Epidermal melanocyte (primary cell): ENCODE measurements around the gene WNT3A.
"Not testable (repeated sequence)": the region's sequence is repeated elsewhere in the genome, so short reads cannot be mapped to it uniquely, and the experiment has no call there.

Experiments
- DNase-seq: peaks from one replicate; pipeline ENCODE4 v3.0.0; 2011; ENCODE audit warnings: low spot score; ENCODE audit not compliant: insufficient read length

The WNT3A gene, protein sequence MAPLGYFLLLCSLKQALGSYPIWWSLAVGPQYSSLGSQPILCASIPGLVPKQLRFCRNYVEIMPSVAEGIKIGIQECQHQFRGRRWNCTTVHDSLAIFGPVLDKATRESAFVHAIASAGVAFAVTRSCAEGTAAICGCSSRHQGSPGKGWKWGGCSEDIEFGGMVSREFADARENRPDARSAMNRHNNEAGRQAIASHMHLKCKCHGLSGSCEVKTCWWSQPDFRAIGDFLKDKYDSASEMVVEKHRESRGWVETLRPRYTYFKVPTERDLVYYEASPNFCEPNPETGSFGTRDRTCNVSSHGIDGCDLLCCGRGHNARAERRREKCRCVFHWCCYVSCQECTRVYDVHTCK

DNA sequence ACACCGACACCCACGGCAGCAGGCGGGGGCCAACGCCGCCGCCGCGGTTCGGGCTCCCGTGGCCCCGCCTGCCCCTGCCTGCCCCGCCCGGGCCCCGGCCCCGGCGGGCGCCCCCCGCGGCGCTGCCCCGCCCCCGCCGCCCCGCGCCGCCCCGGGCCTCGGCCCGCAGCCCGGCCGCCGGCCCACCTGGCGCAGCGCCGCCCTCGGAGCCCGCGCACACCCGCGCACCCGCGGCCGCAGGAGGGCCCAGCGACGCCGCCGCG, at the start of gene WNT3A:
WNT3A (plus strand) TSS at position 213 of the 263 bp plus-strand sequence. CDS start 131 bp downstream, outside the sequence.
- no peak for DNase-seq

DNA sequence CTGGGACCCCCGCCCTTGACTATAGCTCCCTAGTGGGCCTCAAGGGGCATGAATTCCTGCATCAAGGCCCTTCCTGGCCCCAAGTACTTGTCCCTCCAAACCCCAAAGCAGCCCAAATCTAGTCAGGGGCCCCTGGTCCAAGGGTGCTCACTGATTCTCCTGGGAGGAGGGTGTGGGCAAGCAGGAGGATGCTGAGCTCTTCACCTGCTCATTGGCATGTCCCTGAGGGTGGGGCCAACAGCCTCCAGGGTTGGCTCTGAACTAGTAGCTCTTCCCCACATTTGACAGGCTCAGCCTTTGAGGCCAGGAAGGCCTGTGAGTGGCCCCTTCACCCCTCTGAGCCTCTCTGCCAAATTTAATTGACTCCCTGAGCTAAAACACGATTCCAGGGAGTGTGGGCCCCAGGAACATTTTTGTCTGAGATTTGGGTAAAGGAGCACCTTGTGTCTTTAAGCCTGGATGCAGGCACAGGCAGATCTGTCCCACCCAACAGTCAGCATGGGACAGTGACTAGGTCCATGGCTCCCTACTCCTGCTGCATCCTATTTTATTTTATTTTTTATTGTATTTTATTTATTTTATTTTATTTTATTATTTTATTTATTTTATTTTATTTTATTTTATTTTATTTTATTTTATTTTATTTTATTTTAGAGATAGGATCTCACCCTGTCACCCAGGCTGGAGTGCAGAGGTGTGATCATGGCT, 48.0 kb upstream of the WNT3A start:
- no peak for DNase-seq

GRCh38 chr1:227959325-227959860, 47.4 kb upstream of the WNT3A start:
- DNase-seq, result no peak

- DNase-seq, result no peak
These were observed 44.9 kb upstream of the WNT3A start for GRCh38 chr1:227961651-227962466.

DNA sequence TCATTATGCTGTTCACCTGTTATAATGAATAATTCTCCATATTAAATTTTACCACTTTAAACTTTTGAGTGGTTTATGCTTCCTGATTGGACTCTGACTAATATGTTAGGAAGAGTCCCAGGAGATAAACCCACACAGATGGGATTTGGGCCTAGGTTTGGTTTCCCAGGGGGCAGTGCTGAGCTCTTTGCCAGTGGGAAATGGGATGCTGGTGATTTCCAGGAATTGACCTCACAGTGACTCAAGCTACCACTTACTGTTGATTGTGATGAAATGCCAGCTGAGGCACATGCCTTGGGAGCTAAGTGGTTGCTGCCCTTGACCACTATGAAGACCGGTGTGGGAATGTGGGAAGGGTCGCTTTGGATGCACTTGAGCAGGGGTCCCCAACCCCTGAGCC, 40.1 kb upstream of the WNT3A start:
- not testable (repeated sequence) for DNase-seq

DNA sequence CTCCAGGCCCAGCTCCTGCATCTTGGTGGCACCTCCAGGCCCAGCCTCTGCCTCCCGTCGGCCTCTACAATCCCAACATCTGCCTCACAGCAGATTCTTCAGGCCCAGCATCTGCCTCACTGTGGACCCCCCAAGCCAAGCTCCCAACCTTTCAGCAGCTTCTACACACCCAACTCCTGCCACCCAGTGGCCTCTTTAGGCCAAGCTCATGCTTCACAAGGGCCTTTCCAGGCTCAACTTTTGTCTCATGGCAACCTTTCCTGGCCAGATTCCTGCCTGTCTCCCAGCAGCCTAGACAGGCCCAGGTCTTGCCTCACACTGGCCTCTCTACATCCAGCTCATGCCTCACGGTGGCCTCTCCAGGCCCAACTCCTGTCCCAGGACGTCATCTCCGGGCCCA, 39.0 kb upstream of the WNT3A start:
- DNase-seq, result not testable (repeated sequence)

DNA sequence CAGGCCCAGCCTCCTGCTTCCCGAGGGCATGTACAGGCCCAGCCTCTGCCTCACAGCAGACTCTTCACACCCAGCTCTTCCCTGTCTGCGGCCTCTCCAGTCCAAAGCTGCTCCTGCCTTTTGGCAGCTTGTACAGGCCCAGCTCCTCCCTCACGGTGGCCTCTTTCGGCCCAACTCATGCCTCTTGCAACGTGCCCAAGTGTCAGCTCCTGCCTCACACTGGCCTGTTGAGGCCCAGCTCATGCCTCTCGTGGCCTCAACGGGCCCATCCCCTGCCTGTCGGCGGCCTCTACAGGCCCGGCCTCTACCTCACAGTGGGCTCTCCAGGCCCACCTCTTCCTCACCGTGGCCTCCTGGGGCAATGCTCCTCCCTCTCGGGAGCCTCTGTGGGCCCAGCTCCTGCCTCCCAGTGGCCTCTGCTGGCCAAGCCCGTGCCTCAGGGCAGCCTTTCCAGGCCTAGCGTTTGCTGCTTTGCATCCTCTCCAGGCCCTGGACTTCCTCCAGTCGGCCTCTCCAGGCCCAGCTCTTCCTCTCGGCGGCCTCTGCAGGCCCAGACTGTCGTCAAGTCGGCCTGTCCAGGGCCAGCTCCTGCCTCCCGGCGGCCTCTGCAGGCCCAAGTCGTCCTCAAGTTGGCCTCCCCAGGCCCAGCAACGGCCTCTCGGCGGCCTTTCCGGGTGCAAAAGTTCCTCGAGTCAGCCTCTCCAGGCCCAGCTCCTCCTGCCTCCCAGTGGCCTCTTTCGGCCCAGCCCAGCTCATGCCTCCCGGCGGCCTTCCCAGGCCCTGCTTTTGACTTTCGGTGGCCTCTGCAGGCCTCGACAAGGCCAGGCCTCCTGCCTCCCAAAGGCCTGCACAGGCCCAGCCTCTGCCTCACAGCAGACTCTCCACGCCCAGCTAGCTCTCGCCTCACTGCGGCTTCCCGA, 36.5 kb upstream of the WNT3A start:
- DNase-seq, result not testable (repeated sequence)

GRCh38 chr1:227971216-227971615, 35.6 kb upstream of the WNT3A start:
- DNase-seq, result not testable (repeated sequence)

DNA sequence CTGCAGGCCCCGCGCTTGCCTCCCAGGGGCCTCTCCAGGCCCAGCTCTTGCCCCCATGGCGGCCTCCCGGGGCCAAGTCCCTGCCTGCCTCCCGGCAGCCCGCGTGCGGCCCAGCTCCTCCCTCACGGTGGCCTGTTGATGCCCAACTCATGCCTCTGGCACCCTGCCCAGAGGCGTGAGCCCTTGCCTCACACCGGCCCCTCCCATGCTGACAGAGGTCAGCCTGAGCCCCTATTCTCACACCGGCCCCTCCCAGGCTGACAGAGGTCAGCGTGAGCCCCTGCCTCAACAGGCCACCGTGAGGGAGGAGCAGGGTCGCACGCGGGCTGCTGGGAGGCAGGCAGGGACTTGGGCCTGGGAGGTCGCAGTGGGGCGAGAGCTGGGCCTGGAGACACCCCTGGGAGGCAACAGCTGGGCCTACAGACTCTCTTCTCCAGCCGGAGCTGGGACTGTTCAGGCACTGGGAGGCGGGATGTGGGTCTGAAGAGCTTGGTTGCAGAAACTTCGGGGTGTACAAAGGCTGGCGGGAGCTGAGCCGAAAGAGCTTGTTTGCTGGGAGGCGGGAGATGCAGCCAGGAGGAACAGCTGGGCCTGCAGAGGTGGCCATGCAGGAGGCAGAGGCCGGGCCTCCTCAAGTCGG, 35.0 kb upstream of the WNT3A start:
- DNase-seq, result not testable (repeated sequence)

DNA sequence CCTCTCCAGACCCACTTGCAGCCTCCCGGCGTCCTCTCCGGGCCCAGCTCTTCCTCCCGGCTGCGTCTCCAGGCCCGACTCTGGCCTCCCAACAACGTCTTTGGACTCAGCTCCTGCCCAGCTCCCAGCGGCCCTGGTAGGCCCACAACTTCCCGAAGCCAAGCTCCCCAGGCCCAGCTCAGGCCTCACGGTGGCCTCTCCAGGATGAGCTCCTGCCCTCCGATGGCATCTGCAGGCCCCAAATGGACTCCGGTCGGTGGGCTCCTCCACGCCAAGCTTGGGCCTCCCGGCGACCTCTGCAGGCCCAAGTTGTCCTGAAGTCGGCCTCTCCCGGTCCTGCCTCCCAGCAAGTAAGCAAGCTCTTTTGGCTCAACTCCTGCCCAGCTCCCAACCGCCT, 34.5 kb upstream of the WNT3A start:
- DNase-seq, result not testable (repeated sequence)

DNA sequence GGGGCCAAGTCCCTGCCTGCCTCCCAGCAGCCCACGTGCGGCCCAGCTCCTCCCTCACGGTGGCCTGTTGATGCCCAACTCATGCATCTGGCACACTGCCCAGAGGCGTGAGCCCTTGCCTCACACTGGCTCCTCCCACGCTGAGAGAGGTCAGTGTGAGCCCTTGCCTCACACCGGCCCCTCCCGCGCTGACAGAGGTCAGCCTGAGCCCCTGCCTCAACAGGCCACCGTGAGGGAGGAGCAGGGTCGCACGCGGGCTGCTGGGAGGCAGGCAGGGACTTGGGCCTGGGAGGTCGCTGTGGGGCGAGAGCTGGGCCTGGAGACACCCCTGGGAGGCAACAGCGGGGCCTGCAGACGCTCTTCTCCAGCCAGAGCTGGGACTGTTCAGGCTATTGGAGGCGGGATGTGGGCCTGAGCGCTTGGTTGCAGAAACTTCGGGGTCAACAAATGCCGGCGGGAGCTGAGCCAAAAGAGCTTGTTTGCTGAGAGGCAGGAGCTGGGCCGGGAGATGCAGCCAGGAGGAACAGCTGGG, 33.9 kb upstream of the WNT3A start:
- not testable (repeated sequence) for DNase-seq

DNA sequence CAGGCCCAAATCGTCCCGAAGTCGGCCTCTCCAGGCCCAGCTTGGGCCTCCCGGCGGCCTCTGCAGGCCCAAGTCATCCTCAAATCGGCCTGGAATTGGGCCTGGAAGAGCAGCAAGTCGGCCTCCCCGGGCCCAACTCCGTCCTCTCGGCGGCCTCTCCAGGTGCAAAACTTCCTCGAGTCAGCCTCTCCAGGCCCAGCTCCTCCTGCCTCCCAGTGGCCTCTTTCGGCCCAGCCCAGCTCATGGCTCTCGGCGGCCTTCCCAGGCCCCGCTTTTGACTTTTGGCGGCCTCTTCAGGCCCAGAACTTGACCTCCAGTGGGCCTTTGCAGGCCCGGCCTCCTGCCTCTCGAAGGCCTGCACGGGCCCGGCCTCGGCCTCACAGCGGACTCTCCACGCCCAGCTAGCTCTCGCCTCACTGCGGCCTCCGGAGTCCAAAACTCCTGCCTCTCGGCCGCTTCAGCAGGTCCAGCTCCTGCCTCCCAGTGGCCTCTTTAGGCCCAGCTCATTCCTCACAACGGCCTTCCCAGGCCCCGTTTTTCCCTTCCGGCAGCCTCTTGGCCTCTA, 33.0 kb upstream of the WNT3A start:
- not testable (repeated sequence) for DNase-seq

- DNase-seq, result not testable (repeated sequence)
These were observed 31.1 kb upstream of the WNT3A start for GRCh38 chr1:227975583-227976283.

DNA sequence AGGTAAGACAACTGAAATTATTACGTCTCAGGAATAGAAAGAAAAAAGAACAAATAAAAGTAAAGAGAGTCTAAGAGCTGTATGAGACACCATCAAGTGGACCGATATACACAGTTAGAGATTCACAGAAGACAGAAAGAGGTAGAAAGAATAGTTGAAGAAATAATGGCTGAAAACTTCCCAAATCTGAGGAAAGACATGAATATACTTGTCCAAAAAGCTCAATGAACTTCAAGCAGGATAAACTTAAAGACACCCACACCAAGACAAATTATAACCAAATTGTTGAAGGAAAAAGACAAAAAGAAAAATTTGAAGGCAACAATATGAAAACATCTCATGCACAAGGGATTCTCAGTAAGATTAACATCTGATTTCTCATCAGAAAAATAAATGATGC, 19.6 kb upstream of the WNT3A start:
- DNase-seq, result no peak

DNA sequence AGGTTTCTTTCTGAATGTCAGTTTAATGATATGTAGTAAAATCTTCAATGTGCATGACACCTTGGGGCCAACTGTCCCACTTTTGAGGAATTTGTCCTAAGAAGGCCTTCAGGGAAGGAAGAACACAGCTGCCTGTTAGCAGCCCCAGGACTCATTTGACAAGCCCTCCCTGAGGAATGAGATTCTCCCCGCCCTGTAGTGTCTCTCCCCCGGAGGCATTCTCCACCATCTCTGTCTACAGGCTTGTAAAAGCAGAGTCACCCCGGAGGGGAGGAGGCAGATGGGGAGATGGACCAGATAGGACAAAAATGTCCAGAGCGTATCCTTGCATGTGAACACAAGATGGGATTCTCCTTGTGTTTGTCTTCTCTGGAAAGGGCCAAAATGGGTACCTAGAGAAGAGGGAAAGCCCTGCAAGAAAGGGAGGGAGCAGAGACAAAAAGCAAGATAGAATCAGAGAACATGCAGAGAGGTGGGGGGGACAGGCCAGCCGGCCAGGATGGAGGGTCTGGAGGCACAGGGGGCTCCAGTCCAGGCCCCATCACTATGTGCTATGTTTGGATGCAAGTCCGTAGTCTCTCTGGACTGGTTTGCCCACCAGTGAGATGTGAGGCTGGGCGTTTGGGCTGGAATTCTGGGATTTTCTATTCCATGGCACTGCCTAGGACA, 12.0 kb upstream of the WNT3A start:
- no peak for DNase-seq

DNA sequence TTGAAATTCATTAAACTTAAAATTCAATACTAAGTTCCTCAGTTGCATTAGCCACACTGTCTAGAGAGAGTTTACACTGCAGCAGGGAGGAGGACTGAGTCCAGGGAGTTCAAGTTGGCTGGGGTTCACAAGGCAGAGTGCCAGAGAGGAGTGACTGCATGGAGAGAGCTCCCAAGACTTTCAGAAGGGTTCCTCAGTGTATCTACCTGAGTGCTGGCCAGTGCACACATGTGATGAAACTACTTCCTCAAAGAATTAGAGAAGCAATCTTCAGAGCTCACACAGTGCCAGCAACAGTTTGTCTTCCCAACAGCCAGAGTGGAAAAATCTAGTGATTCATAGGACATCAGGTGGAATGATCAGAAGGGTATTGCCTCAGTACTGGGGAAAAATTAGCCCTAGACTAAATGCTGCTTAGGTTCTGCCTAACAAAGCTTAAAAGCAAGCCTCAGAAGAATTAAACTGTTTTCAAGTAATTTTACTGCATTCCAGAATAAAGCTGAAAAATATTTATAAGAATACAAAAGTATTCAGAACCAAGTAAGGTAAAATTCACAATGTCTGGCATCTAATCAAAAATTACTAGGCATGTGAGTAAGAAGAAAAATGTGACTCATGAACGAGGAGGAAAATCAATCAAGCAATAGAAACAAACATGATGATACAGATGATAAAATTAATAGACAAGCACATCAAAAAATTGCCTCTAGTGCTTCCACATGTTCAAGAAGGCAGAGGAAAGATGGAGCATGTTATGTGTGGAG, 10.4 kb upstream of the WNT3A start:
- DNase-seq, result no peak

GRCh38 chr1:227998374-227999055, 8.3 kb upstream of the WNT3A start:
- no peak for DNase-seq
